ENCODE results near the gene PRDM16.

PRDM16 gene

GRCh38 chr1:3432306-3432705 is 363.3 kb downstream of the PRDM16 start:
- no peak for DNase-seq (ENCODE audit: low spot score)

GRCh38 chr1:3433076-3433475 is 364.1 kb downstream of the PRDM16 start:
- DNase-seq (ENCODE audit: low spot score), result no peak

DNA sequence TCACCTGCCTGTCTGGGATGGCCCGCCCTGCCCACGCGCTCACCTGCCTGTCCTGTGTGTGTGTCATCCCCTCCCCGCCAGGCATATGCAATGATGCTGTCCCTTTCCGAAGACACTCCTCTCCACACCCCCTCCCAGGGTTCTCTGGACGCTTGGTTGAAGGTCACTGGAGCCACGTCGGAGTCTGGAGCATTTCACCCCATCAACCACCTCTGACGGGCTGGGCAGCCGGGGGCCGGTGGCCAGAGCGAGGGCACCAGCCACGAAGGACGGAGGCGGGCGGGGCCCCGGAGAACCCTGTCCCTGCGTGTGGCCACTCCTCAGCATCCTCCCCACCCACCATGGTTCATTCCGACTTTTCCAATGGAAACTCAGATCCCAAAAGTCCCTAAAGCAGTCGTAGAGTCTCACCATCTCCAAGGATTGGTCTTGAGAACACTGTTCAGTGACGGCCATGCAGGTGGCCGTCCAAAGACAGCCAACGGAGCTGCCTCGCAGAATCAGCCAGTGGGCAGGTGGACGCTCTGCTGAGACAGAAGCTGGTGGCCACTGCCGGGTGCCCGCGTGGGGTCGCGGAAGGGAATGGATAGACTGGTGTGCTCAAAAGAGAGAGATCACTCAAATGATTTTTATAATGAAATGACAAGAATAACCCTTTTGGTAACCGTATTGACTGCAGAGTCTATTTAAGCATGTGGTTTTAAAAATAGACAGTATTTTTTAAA is 364.8 kb downstream of the PRDM16 start:
- DNase-seq (ENCODE audit: low spot score), result no peak

GRCh38 chr1:3434406-3435110 is 365.6 kb downstream of the PRDM16 start:
- DNase-seq (ENCODE audit: low spot score), result no peak

DNA sequence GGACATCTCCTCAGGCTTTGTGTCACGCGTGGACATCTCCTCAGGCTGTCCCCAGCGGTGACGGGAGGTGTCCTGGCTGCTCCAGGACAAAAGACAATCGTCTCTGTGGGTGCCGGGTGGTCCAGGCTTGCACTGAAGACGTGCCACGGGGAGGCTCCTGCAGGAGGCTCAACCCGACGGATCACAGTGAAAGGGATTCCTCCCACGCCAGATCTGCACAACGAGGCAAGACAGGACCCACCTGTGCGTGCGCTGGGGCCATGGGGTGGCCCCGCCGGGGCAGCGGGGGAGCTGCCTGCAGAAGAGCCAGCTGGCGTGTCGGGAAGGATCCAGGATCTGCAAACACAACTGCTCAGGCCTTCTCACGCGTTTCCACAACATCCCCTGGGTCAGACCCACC is 366.7 kb downstream of the PRDM16 start:
- no peak for DNase-seq (ENCODE audit: low spot score)

DNA sequence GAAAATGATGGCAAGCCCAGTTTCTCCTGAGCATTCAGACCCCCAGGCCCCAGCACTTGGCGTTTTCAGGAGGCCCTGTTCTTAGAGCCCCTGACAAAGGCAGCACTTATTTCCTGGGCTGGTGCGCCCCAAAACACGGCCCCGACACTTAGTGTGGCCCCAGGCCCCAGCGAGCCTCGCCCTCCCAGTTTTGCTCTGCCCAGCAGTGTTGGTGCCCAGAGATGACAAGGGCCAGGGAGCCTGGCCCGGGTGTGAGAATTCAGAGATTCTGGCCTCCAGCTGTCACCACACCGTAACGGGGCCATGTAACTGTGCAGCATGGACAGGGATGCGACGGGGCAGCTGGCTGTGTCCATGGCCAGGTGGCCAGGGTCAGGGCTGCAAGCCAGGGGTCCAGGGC is 367.4 kb downstream of the PRDM16 start:
- DNase-seq (ENCODE audit: low spot score), result no peak

GRCh38 chr1:3436901-3437300 is 367.9 kb downstream of the PRDM16 start:
- DNase-seq (ENCODE audit: low spot score), result no peak

DNA sequence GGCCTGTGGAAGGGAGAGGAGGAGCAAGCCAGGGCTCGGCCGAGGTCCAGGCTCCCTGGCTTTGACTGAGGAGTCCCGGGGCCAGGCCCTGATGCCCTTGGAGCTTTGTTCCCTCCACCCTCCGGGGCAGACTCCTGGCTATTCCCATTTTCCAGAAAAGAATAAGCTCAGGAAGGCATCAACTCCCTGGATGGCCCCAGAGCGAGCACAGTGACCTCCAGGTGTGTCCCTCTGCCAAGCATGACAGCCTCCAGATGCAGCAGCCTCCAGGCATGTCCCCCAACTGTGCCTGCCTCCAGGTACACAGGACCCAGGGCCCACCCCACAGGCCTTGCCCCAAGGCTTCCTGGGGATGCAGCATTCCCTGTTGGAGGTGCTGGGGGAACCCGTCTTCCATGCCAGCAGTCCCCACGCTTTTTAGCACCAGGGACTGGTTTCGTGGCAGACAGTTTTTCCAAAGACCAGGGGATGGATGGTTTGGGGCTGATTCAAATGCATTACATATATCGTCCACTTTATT is 369.7 kb downstream of the PRDM16 start:
- DNase-seq (ENCODE audit: low spot score), result no peak

- DNase-seq (ENCODE audit: low spot score), result no peak
These were observed 370.6 kb downstream of the PRDM16 start for GRCh38 chr1:3439346-3440299.

GRCh38 chr1:3440300-3440681 is 371.3 kb downstream of the PRDM16 start:
- no peak for DNase-seq (ENCODE audit: low spot score)

DNA sequence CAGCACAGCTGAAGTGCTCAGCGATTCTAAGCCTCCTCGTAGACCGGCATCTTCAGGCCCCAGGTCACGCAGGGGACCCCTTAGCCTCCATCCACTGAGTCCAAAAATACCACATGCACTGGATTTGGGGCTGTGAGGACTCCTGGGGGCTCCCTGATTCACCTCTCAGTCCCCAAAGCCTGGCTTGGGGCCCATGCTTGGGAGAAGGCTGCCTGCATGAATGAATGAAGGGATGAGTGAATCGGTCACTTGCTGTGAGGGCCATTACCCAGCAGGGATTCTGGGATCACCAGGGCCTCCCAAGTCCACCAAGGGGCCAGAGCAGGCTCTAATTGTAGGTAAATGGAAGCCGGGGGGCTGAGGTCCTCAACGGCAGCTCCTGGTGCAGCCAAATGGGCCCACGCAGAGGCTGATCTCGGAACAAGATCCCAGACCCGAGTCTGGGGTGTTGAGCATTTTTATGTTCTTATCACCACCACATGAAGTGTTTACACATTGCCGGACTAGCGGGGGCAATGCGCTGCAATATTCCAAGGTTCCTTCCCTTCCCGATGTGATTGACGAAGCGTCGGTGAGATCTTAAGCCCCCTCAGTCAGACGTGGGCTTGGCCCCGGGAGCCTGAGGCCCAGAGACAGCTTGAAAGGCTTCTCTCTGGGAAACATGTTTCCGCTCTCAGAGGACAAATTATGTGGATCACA is 371.9 kb downstream of the PRDM16 start:
- no peak for DNase-seq (ENCODE audit: low spot score)

DNA sequence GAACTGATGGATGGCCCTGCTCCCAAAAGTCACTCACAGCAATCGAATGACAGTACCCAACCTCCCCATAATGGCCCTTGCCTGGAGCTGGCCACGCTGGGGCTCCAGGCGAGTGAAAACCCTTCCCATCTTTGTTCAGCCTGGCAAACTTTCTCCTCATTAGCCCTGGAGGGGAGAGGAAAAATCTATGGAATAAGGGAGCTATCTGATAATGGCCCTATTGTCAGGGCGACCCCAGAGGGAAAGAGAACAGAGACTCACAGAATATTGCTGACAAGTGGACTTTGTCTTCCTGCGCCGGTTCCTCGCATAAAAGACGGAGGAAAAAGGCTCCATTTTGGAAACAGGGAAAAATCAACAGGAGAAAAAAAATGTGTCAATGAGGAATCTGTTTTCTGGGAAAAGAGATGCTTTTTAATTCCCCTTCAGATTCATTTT is 372.4 kb downstream of the PRDM16 start:
- DNase-seq (ENCODE audit: low spot score), result no peak

- DNase-seq (ENCODE audit: low spot score), result no peak
These were observed 372.9 kb downstream of the PRDM16 start for GRCh38 chr1:3441880-3442279.

DNA sequence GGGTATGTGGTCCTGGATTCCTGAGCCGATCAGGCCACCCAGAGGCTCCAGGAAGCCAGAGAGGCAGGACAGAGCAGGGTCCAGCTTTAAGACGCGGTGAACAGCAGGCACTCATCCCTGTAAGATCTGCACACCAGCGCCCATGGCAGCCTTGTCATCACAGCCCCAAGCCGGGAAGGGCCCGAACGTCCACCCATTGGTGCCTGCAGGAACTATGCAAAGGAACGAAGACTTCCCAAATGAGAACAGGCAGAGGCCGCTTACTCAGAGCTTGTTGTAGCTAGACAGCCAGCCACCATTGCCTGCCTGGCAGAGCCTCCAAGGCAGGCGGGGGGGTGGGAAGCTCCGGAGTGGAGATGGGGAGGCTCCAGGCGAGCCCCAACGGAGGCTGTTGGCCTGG is 373.3 kb downstream of the PRDM16 start:
- DNase-seq (ENCODE audit: low spot score), result no peak

GRCh38 chr1:3442901-3443300 is 373.9 kb downstream of the PRDM16 start:
- DNase-seq (ENCODE audit: low spot score), result no peak

DNA sequence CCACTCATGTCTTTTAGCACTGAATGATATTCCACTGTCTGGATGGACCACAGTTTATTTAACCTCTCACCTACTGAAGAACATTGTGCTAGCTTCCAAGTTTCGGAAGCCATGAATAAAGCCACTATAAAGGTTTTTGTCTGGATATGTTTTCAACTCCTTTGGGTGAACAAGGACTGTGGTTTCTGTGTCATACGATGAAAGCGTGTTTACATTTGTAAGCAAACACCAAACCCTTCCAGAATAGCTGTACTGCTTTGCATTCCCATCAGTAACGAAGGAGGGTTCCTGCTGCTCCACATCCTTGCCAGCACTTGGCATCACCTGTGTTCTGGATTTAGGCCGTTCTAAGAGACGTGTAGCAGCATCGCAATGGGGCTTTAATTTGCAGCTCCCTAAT is 374.8 kb downstream of the PRDM16 start:
- DNase-seq (ENCODE audit: low spot score), result no peak

GRCh38 chr1:3444298-3444697 is 375.3 kb downstream of the PRDM16 start:
- no peak for DNase-seq (ENCODE audit: low spot score)

DNA sequence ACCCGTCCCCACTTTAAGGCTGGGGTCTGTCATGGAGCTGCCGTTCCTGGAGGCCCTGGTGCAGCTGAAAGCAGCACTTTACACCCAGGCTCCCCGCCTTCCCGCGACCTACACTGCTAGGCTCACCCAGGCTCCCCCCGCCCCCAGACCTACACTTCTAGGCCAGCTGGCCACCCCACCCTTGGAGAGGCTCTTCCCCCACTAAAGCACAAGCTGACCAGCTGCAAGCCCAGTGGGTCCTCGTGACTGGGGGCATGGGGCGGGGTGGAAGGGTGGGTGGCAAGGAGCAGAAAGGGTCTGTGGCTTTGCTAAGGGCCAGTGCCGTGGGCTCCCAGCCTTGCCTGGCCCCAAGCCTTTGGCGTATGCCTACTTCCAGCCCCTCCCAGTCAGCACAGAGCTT is 375.7 kb downstream of the PRDM16 start:
- DNase-seq (ENCODE audit: low spot score), result no peak

DNA sequence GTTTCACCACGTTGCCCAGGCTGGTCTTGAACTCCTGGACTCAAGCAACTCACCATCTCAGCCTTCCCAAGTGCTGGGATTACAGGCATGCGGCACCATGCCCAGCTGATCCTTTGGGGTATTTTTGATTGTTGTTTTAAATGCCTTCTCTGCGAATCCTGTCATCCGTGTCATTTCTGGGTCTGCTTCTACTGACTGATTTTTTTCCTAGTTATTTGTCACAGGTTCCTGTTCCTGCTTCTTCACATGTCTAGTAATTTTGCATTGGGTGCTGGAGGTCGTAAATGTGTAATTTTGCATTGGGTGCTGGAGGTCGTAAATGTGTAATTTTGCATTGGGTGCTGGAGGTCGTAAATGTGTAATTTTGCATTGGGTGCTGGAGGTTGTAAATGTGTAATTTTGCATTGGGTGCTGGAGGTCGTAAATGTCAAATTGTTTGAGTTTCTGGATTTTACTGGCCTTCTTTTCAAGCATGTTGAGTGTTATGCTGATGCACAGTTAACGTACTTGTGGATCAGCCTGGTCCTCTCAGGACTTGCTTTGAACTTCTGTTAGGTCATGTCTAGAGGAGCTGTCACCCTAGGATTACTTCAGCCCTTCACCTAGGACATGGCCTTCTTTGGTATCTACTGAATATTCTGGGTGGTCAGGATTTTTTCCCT is 381.3 kb downstream of the PRDM16 start:
- DNase-seq (ENCODE audit: low spot score), result no peak

GRCh38 chr1:3450983-3451382 is 382.0 kb downstream of the PRDM16 start:
- no peak for DNase-seq (ENCODE audit: low spot score)

All from ecto neural progenitor cell (in vitro differentiated cells).